OCI-LY3 (cell line): ENCODE measurements around the gene BCOR.

Experiments used
- H2AFZ ChIP-seq: fragments of 200-600, 300-600 bp; shearing (Covaris generic); 2 replicates; pipeline ENCODE4 v1.6.0; 2014; ENCODE audit warnings: antibody characterized with exemption, low read depth, low read length
- H3K27ac ChIP-seq: fragments of 200-600, 300-600 bp; sonication (generic); 2 replicates; pipeline ENCODE4 v1.5.1; 2014; ENCODE audit warnings: mild to moderate bottlenecking, low read length, moderate library complexity, mixed read lengths
- H3K27me3 ChIP-seq: fragments of 200-600, 300-600 bp; sonication (generic); 2 replicates; pipeline ENCODE4 v1.6.1; 2014; ENCODE audit warnings: low read depth, low read length, mixed read lengths
- H3K36me3 ChIP-seq: fragments of 200-600, 300-600 bp; sonication (generic); replicated peaks from 2 replicates; pipeline ENCODE3; 2014; ENCODE audit warnings: low read depth, low read length, mixed read lengths
- H3K4me1 ChIP-seq: fragments of 300-600, 200-600 bp; sonication (generic); 2 replicates; pipeline ENCODE4 v1.6.1; 2014; ENCODE audit warnings: low read length, mixed read lengths
- H3K4me2 ChIP-seq: fragments of 200-600, 300-600 bp; sonication (generic); 2 replicates; pipeline ENCODE4 v1.6.1; 2014; ENCODE audit warnings: low read length, mixed read lengths
- H3K4me3 ChIP-seq: fragments of 300-600, 200-600 bp; sonication (generic); 2 replicates; pipeline ENCODE4 v1.5.1; 2014; ENCODE audit warnings: antibody characterized with exemption, mild to moderate bottlenecking, low read length, moderate library complexity
- H3K79me2 ChIP-seq: fragments of 300-600, 200-600 bp; shearing (Covaris generic); 2 replicates; pipeline ENCODE4 v1.6.1; 2014; ENCODE audit warnings: mild to moderate bottlenecking, low read length, mixed read lengths
- H3K9ac ChIP-seq: fragments of 300-600, 200-600 bp; shearing (Covaris generic); 2 replicates; pipeline ENCODE4 v1.6.0; 2014; ENCODE audit warnings: mild to moderate bottlenecking, low read length, moderate library complexity
- H3K9me3 ChIP-seq: fragments of 200-600, 300-600 bp; shearing (Covaris generic); 2 replicates; pipeline ENCODE4 v1.6.1; 2014; ENCODE audit warnings: low read length, mixed read lengths; ENCODE audit not compliant: insufficient read depth
- H4K20me1 ChIP-seq: fragments of 200-600, 300-600 bp; sonication (generic); 2 replicates; pipeline ENCODE4 v1.6.1; 2016; ENCODE audit warnings: low read length, mixed read lengths; ENCODE audit not compliant: insufficient read depth
- EZH2phosphoT487 ChIP-seq: fragments of 200-600 bp; shearing (Covaris generic); IDR thresholded peaks from 2 replicates; pipeline ENCODE4 v1.6.1; 2018; ENCODE audit warnings: antibody characterized with exemption, mixed run types, low read depth
- TF ChIP-seq, protein P1 (sequence below): fragments of 200-600, 300-600 bp; sonication (generic); IDR thresholded peaks from 2 replicates; pipeline ENCODE4 v1.5.1; 2014; ENCODE audit warnings: antibody characterized with exemption, low read length, low read depth

Gene BCOR

DNA sequence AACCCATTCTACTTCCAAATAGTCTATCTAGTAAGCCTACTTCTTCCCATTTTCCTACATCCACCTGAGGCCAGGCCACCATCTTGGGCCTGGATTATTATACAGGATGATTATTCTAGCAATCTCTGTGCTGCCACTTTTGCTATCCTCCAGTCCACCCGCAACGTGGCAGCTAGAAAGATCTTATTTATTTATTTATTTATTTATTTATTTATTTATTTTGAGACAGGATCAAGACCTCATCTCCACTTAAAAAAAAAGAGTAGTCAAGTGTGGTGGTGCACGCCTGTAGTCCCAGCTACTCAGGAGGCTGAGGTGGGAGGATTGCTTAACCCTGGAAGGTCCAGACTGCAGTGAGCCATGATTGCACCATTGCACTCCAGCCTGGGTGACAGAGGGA, 15.2 kb upstream of the BCOR start:
- Histone ChIP-seq H3K79me2 (no peaks in the 10 kb centered on the region), H3K27me3 (no peaks in the 10 kb centered on the region), H3K9ac (no peak overlapping the region), H3K9me3 (no peaks in the 10 kb centered on the region), H3K36me3 (no peaks in the 10 kb centered on the region), H2AFZ (no peak overlapping the region), H3K4me1 (peaks cover 10% of the 10 kb centered on the region), H4K20me1 (no peaks in the 10 kb centered on the region), H3K4me2 (no peak overlapping the region), H3K27ac (no peak overlapping the region), H3K4me3 (no peak overlapping the region)
- TF ChIP-seq, protein P1, sequence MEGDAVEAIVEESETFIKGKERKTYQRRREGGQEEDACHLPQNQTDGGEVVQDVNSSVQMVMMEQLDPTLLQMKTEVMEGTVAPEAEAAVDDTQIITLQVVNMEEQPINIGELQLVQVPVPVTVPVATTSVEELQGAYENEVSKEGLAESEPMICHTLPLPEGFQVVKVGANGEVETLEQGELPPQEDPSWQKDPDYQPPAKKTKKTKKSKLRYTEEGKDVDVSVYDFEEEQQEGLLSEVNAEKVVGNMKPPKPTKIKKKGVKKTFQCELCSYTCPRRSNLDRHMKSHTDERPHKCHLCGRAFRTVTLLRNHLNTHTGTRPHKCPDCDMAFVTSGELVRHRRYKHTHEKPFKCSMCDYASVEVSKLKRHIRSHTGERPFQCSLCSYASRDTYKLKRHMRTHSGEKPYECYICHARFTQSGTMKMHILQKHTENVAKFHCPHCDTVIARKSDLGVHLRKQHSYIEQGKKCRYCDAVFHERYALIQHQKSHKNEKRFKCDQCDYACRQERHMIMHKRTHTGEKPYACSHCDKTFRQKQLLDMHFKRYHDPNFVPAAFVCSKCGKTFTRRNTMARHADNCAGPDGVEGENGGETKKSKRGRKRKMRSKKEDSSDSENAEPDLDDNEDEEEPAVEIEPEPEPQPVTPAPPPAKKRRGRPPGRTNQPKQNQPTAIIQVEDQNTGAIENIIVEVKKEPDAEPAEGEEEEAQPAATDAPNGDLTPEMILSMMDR: no peak
- TF ChIP-seq EZH2phosphoT487: no peak

DNA sequence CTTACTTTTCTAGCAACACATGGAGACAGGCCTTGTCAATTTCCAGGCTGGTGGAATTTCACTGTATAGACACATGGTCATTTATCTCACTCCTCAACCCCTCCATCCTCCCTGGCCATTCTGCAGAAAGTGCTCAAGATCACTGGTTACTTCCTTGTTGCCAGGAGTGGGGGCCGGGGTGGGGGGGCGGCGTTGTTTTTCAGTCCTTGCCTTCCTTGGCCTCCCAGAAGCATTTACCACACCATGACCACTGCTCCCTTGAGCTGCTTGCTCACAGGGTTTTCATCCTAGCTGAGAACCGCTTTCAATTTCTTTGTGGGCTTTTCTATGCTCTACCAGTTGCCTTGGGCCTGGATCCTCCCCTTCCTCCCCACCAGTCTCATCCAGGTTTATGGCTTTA, 14.1 kb upstream of the BCOR start:
- H4K20me1 ChIP-seq: no peaks in the 10 kb centered on the region

DNA sequence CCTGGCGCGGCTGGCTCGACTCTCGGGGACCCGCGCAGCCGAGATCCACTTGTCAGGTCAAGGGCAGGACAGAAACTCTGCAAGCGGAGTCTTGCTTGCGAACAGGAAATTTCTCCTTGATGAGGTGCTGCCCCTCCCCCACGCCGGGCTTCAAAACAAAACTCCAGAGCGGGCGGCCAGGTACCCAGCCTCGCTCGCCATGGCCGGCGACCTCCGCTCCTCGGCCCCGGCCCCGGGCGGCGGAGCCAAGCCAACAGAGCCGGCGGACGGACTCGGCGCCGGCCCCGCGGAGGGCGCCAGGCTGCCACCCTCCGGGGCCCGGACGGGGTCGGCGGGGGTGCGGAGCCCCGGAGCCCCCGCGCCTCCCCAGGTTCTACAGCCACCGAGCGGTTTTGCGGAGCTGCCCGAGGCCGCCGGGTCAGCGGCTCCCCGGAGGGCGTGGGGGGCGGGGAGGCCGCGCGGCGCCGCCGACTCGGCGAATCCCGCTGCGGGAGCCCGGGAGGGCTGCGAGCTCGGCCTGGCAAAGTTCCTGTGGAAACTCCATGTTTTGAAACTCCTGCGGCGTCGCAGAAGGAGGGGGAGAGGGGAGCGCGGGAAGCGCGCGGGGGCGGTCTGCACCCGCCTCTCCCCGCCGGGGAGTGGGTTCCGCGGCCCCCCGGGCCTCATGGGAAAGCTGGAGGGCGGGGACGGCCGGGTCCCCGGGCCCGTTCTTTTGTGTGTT, 11.7 kb upstream of the BCOR start:
- Histone ChIP-seq H3K9me3 (no peaks in the 10 kb centered on the region), H3K4me3 (peak overlapping the region; percentile 90), H3K27me3 (peaks cover 3% of the 10 kb centered on the region; the same call in 1 of the 2 replicates), H3K9ac (peak overlapping the region; percentile 77), H4K20me1 (no peaks in the 10 kb centered on the region), H3K79me2 (peaks cover 5% of the 10 kb centered on the region; the same call in 1 of the 2 replicates), H3K27ac (peak overlapping the region; percentile 22), H3K4me2 (peak overlapping the region; percentile 89), H2AFZ (0 out of 2 replicates have a peak overlapping the region, but pooled peaks have one; percentile 36), H3K4me1 (peaks cover 26% of the 10 kb centered on the region), H3K36me3 (no peaks in the 10 kb centered on the region)
- no peak for TF ChIP-seq EZH2phosphoT487
- TF ChIP-seq, protein P1: no peak

More for the DNA sequence above, 14.1 kb upstream of the BCOR start:
- Histone ChIP-seq H3K4me1 (peaks cover 21% of the 10 kb centered on the region), H3K27ac (no peak overlapping the region), H3K4me3 (no peak overlapping the region), H3K27me3 (peaks cover 3% of the 10 kb centered on the region; the same call in 1 of the 2 replicates), H2AFZ (no peak overlapping the region), H3K9me3 (no peaks in the 10 kb centered on the region), H3K9ac (no peak overlapping the region), H3K4me2 (no peak overlapping the region), H3K79me2 (no peaks in the 10 kb centered on the region), H3K36me3 (no peaks in the 10 kb centered on the region)
- no peak for TF ChIP-seq EZH2phosphoT487
- TF ChIP-seq, protein P1: no peak

DNA sequence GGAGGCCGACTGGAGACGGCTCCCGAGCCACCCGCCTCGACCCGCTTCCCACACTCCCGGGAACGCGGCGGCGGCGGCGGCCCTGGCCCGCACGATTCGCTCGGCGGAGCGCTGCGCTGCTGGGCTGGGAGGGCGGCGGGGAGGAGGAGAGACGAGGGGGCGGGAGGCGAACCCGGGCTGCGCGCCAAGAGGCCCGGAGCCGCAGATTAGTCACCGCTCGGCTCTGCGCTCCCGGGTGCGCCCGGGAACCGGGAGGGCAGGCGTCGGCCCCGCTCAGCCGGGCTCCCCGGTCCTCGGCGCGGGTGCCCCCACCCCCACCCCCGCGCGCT, 11.2 kb upstream of the BCOR start:
- peak overlapping the region; percentile 90 for H3K4me3 ChIP-seq
- peak overlapping the region; percentile 77 for H3K9ac ChIP-seq
- H3K79me2 ChIP-seq: peaks cover 8% of the 10 kb centered on the region; the same call in 1 of the 2 replicates
- H3K4me2 ChIP-seq: peak overlapping the region; percentile 89
- H3K36me3 ChIP-seq: peaks cover 3% of the 10 kb centered on the region
- no peaks in the 10 kb centered on the region for H3K9me3 ChIP-seq
- peaks cover 32% of the 10 kb centered on the region for H3K4me1 ChIP-seq
- H3K27me3 ChIP-seq: peaks cover 7% of the 10 kb centered on the region; the same call in 1 of the 2 replicates
- peak overlapping the region; percentile 22 for H3K27ac ChIP-seq
- TF ChIP-seq, protein P1: no peak
- TF ChIP-seq EZH2phosphoT487: no peak
- H4K20me1 ChIP-seq: peaks cover 5% of the 10 kb centered on the region; the same call in 1 of the 2 replicates
- H2AFZ ChIP-seq: no peak overlapping the region
